Thymus (tissue), 11 donors: ENCODE measurements around the gene COL4A2. TPM values are rescaled to one million over a fixed set of nuclear protein-coding genes. Genes with fewer than 3 reads are reported as not detected.

Source experiments
- DNase-seq, 9 donors: peaks; one replicate each; pipeline ENCODE4 v3.0.0-alpha.2; 2013; ENCODE audit warnings: low spot score in 9 of 9, low read depth in 6 of 9, missing footprints in 1 of 9
- H3K27ac ChIP-seq, 2 donors: one replicate each; pipeline ENCODE4 v1.5.1; 2013; ENCODE audit warnings: control low read depth in 1 of 2, low read depth in 1 of 2, low read length in 1 of 2, mild to moderate bottlenecking in 1 of 2, moderate library complexity in 1 of 2
- H3K27me3 ChIP-seq, 2 donors: one replicate each; pipeline ENCODE4 v1.5.1; 2013; ENCODE audit warnings: low read length in 1 of 2; ENCODE audit not compliant: control insufficient read depth in 2 of 2, insufficient read depth in 1 of 2
- H3K36me3 ChIP-seq, 2 donors: one replicate each; pipeline ENCODE4 v1.5.1; 2013; ENCODE audit warnings: low read length in 1 of 2, mild to moderate bottlenecking in 1 of 2, moderate library complexity in 1 of 2; ENCODE audit not compliant: control insufficient read depth in 2 of 2, insufficient read depth in 2 of 2
- H3K4me1 ChIP-seq, 2 donors: one replicate each; pipeline ENCODE4 v1.5.1; 2013; ENCODE audit warnings: low read length in 2 of 2; ENCODE audit not compliant: control insufficient read depth in 2 of 2, insufficient read depth in 2 of 2
- H3K4me3 ChIP-seq, 2 donors: one replicate each; pipeline ENCODE4 v1.5.1; 2013; ENCODE audit warnings: low read length in 2 of 2, control low read depth in 1 of 2, mild to moderate bottlenecking in 1 of 2
- H3K9me3 ChIP-seq, 2 donors: one replicate each; pipeline ENCODE4 v1.5.1; 2013; ENCODE audit warnings: low read length in 1 of 2, mild to moderate bottlenecking in 1 of 2; ENCODE audit not compliant: control insufficient read depth in 2 of 2, insufficient read depth in 1 of 2
- WGBS: extraction: QIAGEN DNeasy Blood & Tissue Kit; methylation state at CpG from one replicate; pipeline ENCODE4 v1.1.7; 2013; 5-methylcytosine and 5-hydroxymethylcytosine counted together
- polyA plus RNA-seq: library from polyadenylated mRNA; stranded (reverse); fragments of 200-250 nt; gene quantifications from one replicate; pipeline ENCODE4 v1.2.3, GENCODE V29; 2013
- total RNA-seq: library from RNA; stranded (reverse); fragments of 120-200 nt; gene quantifications from one replicate; pipeline ENCODE4 v1.2.4, GENCODE V29; 2013
- donor health status: healthy.

The COL4A2 gene
- total and polyA plus RNA-seq, 2 donors, result 47.2 to 63.1 TPM

GRCh38 chr13:110438211-110438610 lies 131.1 kb downstream of the COL4A2 start:
- 89% methylated on average over 19 of the region's 19 CpGs for WGBS
- DNase-seq, result no peak

GRCh38 chr13:110438776-110439175 lies 131.7 kb downstream of the COL4A2 start:
- Histone ChIP-seq H3K27me3 (peaks cover 2 to 26% of the 10 kb centered on the region in 2 donors), H3K27ac (no peak overlapping the region), H3K36me3 (no peaks in the 10 kb centered on the region), H3K9me3 (peaks cover 0 to 3% of the 10 kb centered on the region in 2 donors), H3K4me1 (no peaks in the 10 kb centered on the region), H3K4me3 (no peak overlapping the region)
- no peak for DNase-seq
- WGBS, result 94% methylated on average over 16 of the region's 16 CpGs

More at GRCh38 chr13:110438211-110438610, 131.1 kb downstream of the COL4A2 start:
- Histone ChIP-seq H3K27me3 (peaks cover 2 to 28% of the 10 kb centered on the region in 2 donors), H3K27ac (no peak overlapping the region), H3K36me3 (no peaks in the 10 kb centered on the region), H3K9me3 (peaks cover 0 to 3% of the 10 kb centered on the region in 2 donors), H3K4me3 (no peak overlapping the region), H3K4me1 (no peaks in the 10 kb centered on the region)

- DNase-seq, result no peak
- WGBS, result 91% methylated on average over 17 of the region's 17 CpGs
- Histone ChIP-seq H3K4me3 (no peak overlapping the region), H3K9me3 (peaks cover 0 to 3% of the 10 kb centered on the region in 2 donors), H3K27ac (no peak overlapping the region), H3K36me3 (no peaks in the 10 kb centered on the region), H3K27me3 (peaks cover 2 to 21% of the 10 kb centered on the region in 2 donors), H3K4me1 (no peaks in the 10 kb centered on the region)
Measured at GRCh38 chr13:110440946-110441731, 134.1 kb downstream of the COL4A2 start.

GRCh38 chr13:110442930-110443621 lies 136.0 kb downstream of the COL4A2 start:
- H3K36me3 ChIP-seq, result no peaks in the 10 kb centered on the region

GRCh38 chr13:110443622-110444225 lies 136.6 kb downstream of the COL4A2 start:
- no peaks in the 10 kb centered on the region for H3K4me1 ChIP-seq
- H3K27me3 ChIP-seq, result peaks cover 0 to 11% of the 10 kb centered on the region in 2 donors
- no peak overlapping the region for H3K4me3 ChIP-seq
- DNase-seq, result no peak
- peaks cover 0 to 3% of the 10 kb centered on the region in 2 donors for H3K9me3 ChIP-seq
- H3K36me3 ChIP-seq, result no peaks in the 10 kb centered on the region
- whole genome bisulfite sequencing, result 92% methylated on average over 12 of the region's 12 CpGs
- no peak overlapping the region for H3K27ac ChIP-seq

More at GRCh38 chr13:110442930-110443621, 136.0 kb downstream of the COL4A2 start:
- Histone ChIP-seq H3K9me3 (peaks cover 0 to 3% of the 10 kb centered on the region in 2 donors), H3K4me1 (no peaks in the 10 kb centered on the region), H3K4me3 (no peak overlapping the region), H3K27me3 (peaks cover 0 to 15% of the 10 kb centered on the region in 2 donors), H3K27ac (no peak overlapping the region)
- DNase-seq, result no peak
- 84% methylated on average over 10 of the region's 10 CpGs for WGBS

- peaks cover 0 to 3% of the 10 kb centered on the region in 2 donors for H3K9me3 ChIP-seq
- H3K36me3 ChIP-seq, result no peaks in the 10 kb centered on the region
- no peaks in the 10 kb centered on the region for H3K4me1 ChIP-seq
- WGBS, result 74% methylated on average over 7 of the region's 7 CpGs
- no peak overlapping the region for H3K27ac ChIP-seq
- peaks cover 0 to 11% of the 10 kb centered on the region in 2 donors for H3K27me3 ChIP-seq
- DNase-seq, result no peak
- H3K4me3 ChIP-seq, result no peak overlapping the region
Measured at GRCh38 chr13:110444226-110444653, 137.2 kb downstream of the COL4A2 start.

- no peak for DNase-seq
- no peaks in the 10 kb centered on the region for H3K4me1 ChIP-seq
- no peaks in the 10 kb centered on the region for H3K36me3 ChIP-seq
- 24% methylated on average over 7 of the region's 7 CpGs for WGBS
- H3K4me3 ChIP-seq, result no peak overlapping the region
- H3K27ac ChIP-seq, result no peak overlapping the region
- peaks cover 0 to 11% of the 10 kb centered on the region in 2 donors for H3K27me3 ChIP-seq
- peaks cover 0 to 3% of the 10 kb centered on the region in 2 donors for H3K9me3 ChIP-seq
Measured at GRCh38 chr13:110445183-110445582, 138.1 kb downstream of the COL4A2 start.

GRCh38 chr13:110445722-110446574 lies 138.9 kb downstream of the COL4A2 start:
- no peaks in the 10 kb centered on the region for H3K36me3 ChIP-seq
- DNase-seq, result no peak
- WGBS, result 90% methylated on average over 25 of the region's 25 CpGs

More at GRCh38 chr13:110445722-110446574, 138.9 kb downstream of the COL4A2 start:
- Histone ChIP-seq H3K27me3 (peaks cover 0 to 8% of the 10 kb centered on the region in 2 donors), H3K4me1 (no peaks in the 10 kb centered on the region), H3K9me3 (peaks cover 0 to under 1% of the 10 kb centered on the region in 2 donors), H3K4me3 (no peak overlapping the region), H3K27ac (no peak overlapping the region)
